PC-3 (cell line): ENCODE data around the gene THBS2. TPM values are rescaled to one million over a fixed set of nuclear protein-coding genes. Genes with fewer than 3 reads are reported as not detected.
"Not testable (repeated sequence)": the region's sequence is repeated elsewhere in the genome, so short reads cannot be mapped to it uniquely, and the experiment has no call there.

Experiments used
- ATAC-seq: fragments of 200-7000 bp; cut with Tn5 transposase; 2 replicates; pipeline ENCODE4 v1.9.1; 2020; ENCODE audit warnings: mild to moderate bottlenecking, moderate library complexity
- BruUV-seq: library from RNA; stranded (reverse); fragments of 400-500 nt; replicated peaks from 2 replicates; lab custom pipeline; 2021; lab: Mats Ljungman, UMichigan
- CTCF ChIA-PET: fragments of 300-600 bp; sonication (Branson Sonifier 250); formaldehyde crosslinking; loops from one replicate; lab custom pipeline; 2022; ENCODE audit warnings: antibody characterized with exemption; lab: Charles Lee
- POLR2A ChIA-PET: fragments of 300-600 bp; sonication (Branson Sonifier 250); formaldehyde crosslinking; loops from one replicate; lab custom pipeline; 2022; ENCODE audit warnings: antibody characterized with exemption; ENCODE audit not compliant: unreplicated experiment; lab: Charles Lee
- DNase-seq: peaks from one replicate; pipeline ENCODE4 v3.0.0-alpha.2; 2015
- H2AFZ ChIP-seq: fragments of 300-600 bp; sonication (generic); 2 replicates; pipeline ENCODE4 v1.6.0; 2016; ENCODE audit warnings: antibody characterized with exemption, low read length
- H3F3A ChIP-seq: fragments of 300-600 bp; sonication (generic); one replicate; pipeline ENCODE4 v1.6.0; 2017; ENCODE audit warnings: antibody characterized with exemption, low read length, control low read depth, mild to moderate bottlenecking; ENCODE audit not compliant: unreplicated experiment
- H3K27ac ChIP-seq: fragments of 300-600 bp; sonication (generic); 2 replicates; pipeline ENCODE4 v1.5.1; 2016; ENCODE audit warnings: mild to moderate bottlenecking, low read length
- H3K27me3 ChIP-seq: fragments of 300-600 bp; sonication (generic); 2 replicates; pipeline ENCODE4 v1.6.1; 2016; ENCODE audit warnings: low read length, mixed read lengths
- H3K36me3 ChIP-seq: fragments of 300-600 bp; sonication (generic); 2 replicates; pipeline ENCODE4 v1.6.1; 2016; ENCODE audit warnings: low read depth, mixed run types, low read length, mixed read lengths
- H3K4me1 ChIP-seq: fragments of 300-600 bp; sonication (generic); 2 replicates; pipeline ENCODE4 v1.5.1; 2016; ENCODE audit warnings: low read length; ENCODE audit not compliant: insufficient read depth
- H3K4me2 ChIP-seq: fragments of 300-600 bp; sonication (generic); 2 replicates; pipeline ENCODE4 v1.6.0; 2016; ENCODE audit warnings: low read length
- H3K4me3 ChIP-seq: fragments of 300-600 bp; sonication (generic); 2 replicates; pipeline ENCODE4 v1.5.1; 2016; ENCODE audit warnings: mild to moderate bottlenecking, low read length, mixed read lengths
- H3K79me2 ChIP-seq: fragments of 300-600 bp; sonication (generic); 2 replicates; pipeline ENCODE4 v1.6.1; 2017; ENCODE audit warnings: low read length, mixed read lengths
- H3K9ac ChIP-seq: fragments of 300-600 bp; sonication (generic); 2 replicates; pipeline ENCODE4 v1.6.0; 2016; ENCODE audit warnings: mild to moderate bottlenecking, low read length
- H3K9me2 ChIP-seq: fragments of 300-600 bp; sonication (generic); replicated peaks from 2 replicates; pipeline ENCODE4 v1.6.1; 2016; ENCODE audit warnings: mixed run types, low read length, mixed read lengths
- H3K9me3 ChIP-seq: fragments of 300-600 bp; sonication (generic); 2 replicates; pipeline ENCODE4 v1.6.1; 2016; ENCODE audit warnings: low read length, mixed read lengths
- H4K20me1 ChIP-seq: fragments of 300-600 bp; sonication (generic); 2 replicates; pipeline ENCODE4 v1.6.1; 2016; ENCODE audit warnings: low read length, mixed read lengths
- CTCF ChIP-seq: fragments of 300-600 bp; sonication (generic); conservative IDR thresholded peaks from 2 replicates; pipeline ENCODE4 v1.5.1; 2017; ENCODE audit warnings: antibody characterized with exemption, low read depth, mild to moderate bottlenecking, low read length
- EZH2 ChIP-seq: fragments of 300-600 bp; sonication (generic); IDR thresholded peaks from one replicate; pipeline ENCODE4 v1.6.1; 2017; ENCODE audit warnings: antibody characterized with exemption, mild to moderate bottlenecking, low read length; ENCODE audit not compliant: unreplicated experiment
- EZH2phosphoT487 ChIP-seq: fragments of 300-600 bp; sonication (generic); IDR thresholded peaks from 2 replicates; pipeline ENCODE4 v1.6.1; 2018; ENCODE audit warnings: mild to moderate bottlenecking, antibody characterized with exemption, low read length, borderline replicate concordance
- intact Hi-C: fragments of 100-400 bp; cut with micrococcal nuclease; formaldehyde crosslinking; loops from 2 replicates; pipeline ENCODE4 v1.9.0; 2023
- total RNA-seq: library from RNA; depleted of rRNA; stranded (reverse); fragments of >200 nt; gene quantifications from 2 replicates; pipeline ENCODE4 v1.2.3, GENCODE V29; 2014

The THBS2 gene
- total RNA-seq, 1 experiment from 2014 or later, result not detected

- H3K4me2 ChIP-seq, result no peak overlapping the region
- no peaks in the 10 kb centered on the region for H3K9me2 ChIP-seq
- no peak for DNase-seq
- no peaks in the 10 kb centered on the region for H3K27me3 ChIP-seq
- H2AFZ ChIP-seq, result no peak overlapping the region
- no peaks in the 10 kb centered on the region for H3K4me1 ChIP-seq
- H3F3A ChIP-seq, result no peaks in the 10 kb centered on the region
- no peaks in the 10 kb centered on the region for H3K9me3 ChIP-seq
- H3K79me2 ChIP-seq, result no peaks in the 10 kb centered on the region
- no peak overlapping the region for H3K4me3 ChIP-seq
- ChIA-PET POLR2A (no interaction called here), CTCF (no interaction called here)
- no peak for ATAC-seq
- no peak for TF ChIP-seq CTCF
- TF ChIP-seq EZH2, result no peak
- no peak for TF ChIP-seq EZH2phosphoT487
- no TSS peak for BruUV-seq
- H3K36me3 ChIP-seq, result no peaks in the 10 kb centered on the region
- no peaks in the 10 kb centered on the region for H4K20me1 ChIP-seq
- intact Hi-C loops, result no loop called here
- no peak overlapping the region for H3K9ac ChIP-seq
- no peak overlapping the region for H3K27ac ChIP-seq
Measured at GRCh38 chr6:169302255-169302654, 48.6 kb upstream of the THBS2 start.

- Histone ChIP-seq H3K27me3 (no peaks in the 10 kb centered on the region), H3K36me3 (no peaks in the 10 kb centered on the region), H3K9me3 (no peaks in the 10 kb centered on the region), H3F3A (no peaks in the 10 kb centered on the region), H3K79me2 (no peaks in the 10 kb centered on the region), H3K4me1 (no peaks in the 10 kb centered on the region), H3K4me3 (no peak overlapping the region), H3K9me2 (no peaks in the 10 kb centered on the region), H3K4me2 (no peak overlapping the region), H2AFZ (no peak overlapping the region), H3K9ac (no peak overlapping the region), H4K20me1 (no peaks in the 10 kb centered on the region), H3K27ac (no peak overlapping the region)
- BruUV-seq, result no TSS peak
- intact Hi-C loops, result no loop called here
- POLR2A ChIA-PET, result no interaction called here
- DNase-seq (no peak), ATAC-seq (no peak)
- CTCF ChIA-PET, result no interaction called here
- TF ChIP-seq CTCF, result no peak
- TF ChIP-seq EZH2phosphoT487, result no peak
- no peak for TF ChIP-seq EZH2
Measured at GRCh38 chr6:169300916-169301315, 47.3 kb upstream of the THBS2 start.

GRCh38 chr6:169298626-169299025, 45.0 kb upstream of the THBS2 start:
- H2AFZ ChIP-seq, H3K9ac ChIP-seq, H4K20me1 ChIP-seq, H3K9me2 ChIP-seq, DNase-seq, H3K4me3 ChIP-seq, BruUV-seq, intact Hi-C loops, H3K4me1 ChIP-seq, CTCF ChIA-PET, H3K27ac ChIP-seq, H3K9me3 ChIP-seq, H3K36me3 ChIP-seq, H3K4me2 ChIP-seq, POLR2A ChIA-PET, H3F3A ChIP-seq, H3K79me2 ChIP-seq, H3K27me3 ChIP-seq, ATAC-seq: not testable (repeated sequence)
